PC-3 (cell line): Measurements from ENCODE around the gene RAB23. TPM values are rescaled to one million over a fixed set of nuclear protein-coding genes. Genes with fewer than 3 reads are reported as not detected.

Source experiments
- ATAC-seq: fragments of 200-7000 bp; cut with Tn5 transposase; 2 replicates; pipeline ENCODE4 v1.9.1; 2020; ENCODE audit warnings: mild to moderate bottlenecking, moderate library complexity
- BruUV-seq: library from RNA; stranded (reverse); fragments of 400-500 nt; replicated peaks from 2 replicates; lab custom pipeline; 2021; lab: Mats Ljungman, UMichigan
- CTCF ChIA-PET: fragments of 300-600 bp; sonication (Branson Sonifier 250); formaldehyde crosslinking; loops from one replicate; lab custom pipeline; 2022; ENCODE audit warnings: antibody characterized with exemption; lab: Charles Lee
- POLR2A ChIA-PET: fragments of 300-600 bp; sonication (Branson Sonifier 250); formaldehyde crosslinking; loops from one replicate; lab custom pipeline; 2022; ENCODE audit warnings: antibody characterized with exemption; ENCODE audit not compliant: unreplicated experiment; lab: Charles Lee
- DNase-seq: peaks from one replicate; pipeline ENCODE4 v3.0.0-alpha.2; 2015
- H2AFZ ChIP-seq: fragments of 300-600 bp; sonication (generic); 2 replicates; pipeline ENCODE4 v1.6.0; 2016; ENCODE audit warnings: antibody characterized with exemption, low read length
- H3F3A ChIP-seq: fragments of 300-600 bp; sonication (generic); one replicate; pipeline ENCODE4 v1.6.0; 2017; ENCODE audit warnings: antibody characterized with exemption, low read length, control low read depth, mild to moderate bottlenecking; ENCODE audit not compliant: unreplicated experiment
- H3K27ac ChIP-seq: fragments of 300-600 bp; sonication (generic); 2 replicates; pipeline ENCODE4 v1.5.1; 2016; ENCODE audit warnings: mild to moderate bottlenecking, low read length
- H3K27me3 ChIP-seq: fragments of 300-600 bp; sonication (generic); 2 replicates; pipeline ENCODE4 v1.6.1; 2016; ENCODE audit warnings: low read length, mixed read lengths
- H3K36me3 ChIP-seq: fragments of 300-600 bp; sonication (generic); 2 replicates; pipeline ENCODE4 v1.6.1; 2016; ENCODE audit warnings: low read depth, mixed run types, low read length, mixed read lengths
- H3K4me1 ChIP-seq: fragments of 300-600 bp; sonication (generic); 2 replicates; pipeline ENCODE4 v1.5.1; 2016; ENCODE audit warnings: low read length; ENCODE audit not compliant: insufficient read depth
- H3K4me2 ChIP-seq: fragments of 300-600 bp; sonication (generic); 2 replicates; pipeline ENCODE4 v1.6.0; 2016; ENCODE audit warnings: low read length
- H3K4me3 ChIP-seq: fragments of 300-600 bp; sonication (generic); 2 replicates; pipeline ENCODE4 v1.5.1; 2016; ENCODE audit warnings: mild to moderate bottlenecking, low read length, mixed read lengths
- H3K79me2 ChIP-seq: fragments of 300-600 bp; sonication (generic); 2 replicates; pipeline ENCODE4 v1.6.1; 2017; ENCODE audit warnings: low read length, mixed read lengths
- H3K9ac ChIP-seq: fragments of 300-600 bp; sonication (generic); 2 replicates; pipeline ENCODE4 v1.6.0; 2016; ENCODE audit warnings: mild to moderate bottlenecking, low read length
- H3K9me2 ChIP-seq: fragments of 300-600 bp; sonication (generic); replicated peaks from 2 replicates; pipeline ENCODE4 v1.6.1; 2016; ENCODE audit warnings: mixed run types, low read length, mixed read lengths
- H3K9me3 ChIP-seq: fragments of 300-600 bp; sonication (generic); 2 replicates; pipeline ENCODE4 v1.6.1; 2016; ENCODE audit warnings: low read length, mixed read lengths
- H4K20me1 ChIP-seq: fragments of 300-600 bp; sonication (generic); 2 replicates; pipeline ENCODE4 v1.6.1; 2016; ENCODE audit warnings: low read length, mixed read lengths
- EZH2 ChIP-seq: fragments of 300-600 bp; sonication (generic); IDR thresholded peaks from one replicate; pipeline ENCODE4 v1.6.1; 2017; ENCODE audit warnings: antibody characterized with exemption, mild to moderate bottlenecking, low read length; ENCODE audit not compliant: unreplicated experiment
- EZH2phosphoT487 ChIP-seq: fragments of 300-600 bp; sonication (generic); IDR thresholded peaks from 2 replicates; pipeline ENCODE4 v1.6.1; 2018; ENCODE audit warnings: mild to moderate bottlenecking, antibody characterized with exemption, low read length, borderline replicate concordance
- intact Hi-C: fragments of 100-400 bp; cut with micrococcal nuclease; formaldehyde crosslinking; loops from 2 replicates; pipeline ENCODE4 v1.9.0; 2023
- total RNA-seq: library from RNA; depleted of rRNA; stranded (reverse); fragments of >200 nt; gene quantifications from 2 replicates; pipeline ENCODE4 v1.2.3, GENCODE V29; 2014
- TF ChIP-seq, protein P1 (sequence below): fragments of 300-600 bp; sonication (generic); conservative IDR thresholded peaks from 2 replicates; pipeline ENCODE4 v1.5.1; 2017; ENCODE audit warnings: antibody characterized with exemption, low read depth, mild to moderate bottlenecking, low read length

The RAB23 gene
- total RNA-seq, 1 experiment from 2014 or later = 11.2 TPM

DNA sequence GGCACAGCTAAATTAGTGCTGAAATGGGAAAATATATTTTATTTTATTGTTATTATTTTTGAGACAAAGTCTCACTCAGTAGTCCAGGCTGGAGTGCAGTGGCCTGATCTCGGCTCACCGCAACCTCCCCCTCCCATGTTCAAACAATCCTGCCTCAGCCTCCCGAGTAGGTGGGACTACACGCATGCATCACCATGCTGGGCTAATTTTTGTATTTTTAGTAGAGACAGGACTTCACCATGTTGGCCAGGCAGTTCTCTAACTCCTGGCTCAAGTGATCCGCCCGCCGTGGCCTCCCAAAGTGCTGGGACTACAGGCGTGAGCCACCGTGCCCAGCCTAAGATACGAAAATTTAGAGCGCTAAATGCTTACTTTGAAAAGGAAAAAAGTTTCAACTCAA lies 4.8 kb downstream of the RAB23 start:
- ATAC-seq (no peak), DNase-seq (no peak)
- H3K36me3 ChIP-seq = no peaks in the 10 kb centered on the region
- no peaks in the 10 kb centered on the region for H3K9me3 ChIP-seq
- H3K27me3 ChIP-seq = no peaks in the 10 kb centered on the region
- no peak overlapping the region for H2AFZ ChIP-seq
- H4K20me1 ChIP-seq = no peaks in the 10 kb centered on the region
- TF ChIP-seq EZH2phosphoT487 = no peak
- intact Hi-C loops = no loop called here
- H3K9me2 ChIP-seq = no peaks in the 10 kb centered on the region
- H3K4me3 ChIP-seq = no peak overlapping the region
- H3K4me1 ChIP-seq = no peaks in the 10 kb centered on the region
- H3F3A ChIP-seq = no peaks in the 10 kb centered on the region
- H3K27ac ChIP-seq = no peak overlapping the region
- CTCF ChIA-PET = no interaction called here
- POLR2A ChIA-PET = no interaction called here
- H3K4me2 ChIP-seq = no peak overlapping the region
- BruUV-seq = no TSS peak
- H3K9ac ChIP-seq = no peak overlapping the region
- H3K79me2 ChIP-seq = peaks cover 96% of the 10 kb centered on the region

DNA sequence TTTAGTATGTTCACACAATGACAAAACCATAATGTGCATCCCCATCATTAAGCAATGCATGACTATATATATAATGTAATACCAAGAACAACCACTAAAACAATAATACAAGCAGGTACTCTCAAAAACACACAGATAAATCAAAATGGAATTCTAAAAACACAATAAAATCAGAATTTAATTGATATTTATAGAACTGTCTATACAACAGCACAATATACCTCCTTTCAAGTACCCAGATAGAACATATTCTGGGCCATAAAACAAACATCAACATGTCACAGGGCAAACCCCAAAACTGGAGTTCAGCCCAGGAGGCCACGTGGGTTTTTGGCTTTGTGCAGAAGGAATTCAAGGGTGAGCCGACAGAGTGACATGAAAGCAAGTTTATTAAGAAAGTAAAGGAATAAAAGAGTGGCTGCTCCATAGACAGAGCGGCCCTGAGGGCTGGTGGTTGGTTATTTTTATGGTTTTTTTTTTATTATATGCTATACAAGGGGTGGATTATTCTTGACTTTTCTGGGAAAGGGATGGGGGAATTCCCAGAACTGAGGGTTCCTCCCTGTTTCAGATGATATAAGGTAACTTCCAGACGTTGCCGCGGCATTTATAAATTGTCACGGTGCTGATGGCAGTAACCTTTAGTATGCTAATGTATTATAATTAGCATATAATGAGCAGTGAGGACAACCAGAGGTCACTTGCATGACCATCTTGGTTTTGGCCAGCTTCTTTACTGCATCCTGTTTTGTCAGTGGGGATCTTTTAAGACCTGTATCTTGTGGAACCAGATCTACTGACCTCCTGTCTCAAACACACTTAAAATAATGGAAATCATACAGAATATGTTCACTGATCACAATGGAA lies 5.6 kb downstream of the RAB23 start:
- no peaks in the 10 kb centered on the region for H3K36me3 ChIP-seq
- no peaks in the 10 kb centered on the region for H3K9me3 ChIP-seq
- H3K27ac ChIP-seq = no peak overlapping the region
- H3K4me2 ChIP-seq = no peak overlapping the region
- TF ChIP-seq EZH2phosphoT487 = no peak
- TF ChIP-seq, protein P1, sequence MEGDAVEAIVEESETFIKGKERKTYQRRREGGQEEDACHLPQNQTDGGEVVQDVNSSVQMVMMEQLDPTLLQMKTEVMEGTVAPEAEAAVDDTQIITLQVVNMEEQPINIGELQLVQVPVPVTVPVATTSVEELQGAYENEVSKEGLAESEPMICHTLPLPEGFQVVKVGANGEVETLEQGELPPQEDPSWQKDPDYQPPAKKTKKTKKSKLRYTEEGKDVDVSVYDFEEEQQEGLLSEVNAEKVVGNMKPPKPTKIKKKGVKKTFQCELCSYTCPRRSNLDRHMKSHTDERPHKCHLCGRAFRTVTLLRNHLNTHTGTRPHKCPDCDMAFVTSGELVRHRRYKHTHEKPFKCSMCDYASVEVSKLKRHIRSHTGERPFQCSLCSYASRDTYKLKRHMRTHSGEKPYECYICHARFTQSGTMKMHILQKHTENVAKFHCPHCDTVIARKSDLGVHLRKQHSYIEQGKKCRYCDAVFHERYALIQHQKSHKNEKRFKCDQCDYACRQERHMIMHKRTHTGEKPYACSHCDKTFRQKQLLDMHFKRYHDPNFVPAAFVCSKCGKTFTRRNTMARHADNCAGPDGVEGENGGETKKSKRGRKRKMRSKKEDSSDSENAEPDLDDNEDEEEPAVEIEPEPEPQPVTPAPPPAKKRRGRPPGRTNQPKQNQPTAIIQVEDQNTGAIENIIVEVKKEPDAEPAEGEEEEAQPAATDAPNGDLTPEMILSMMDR = peak; percentile 19; the same call in 1 of the 2 replicates
- no peak overlapping the region for H3K9ac ChIP-seq
- ChIA-PET POLR2A (no interaction called here), CTCF (no interaction called here)
- no peaks in the 10 kb centered on the region for H3F3A ChIP-seq
- intact Hi-C loops = no loop called here
- no peak for ATAC-seq
- no peak overlapping the region for H3K4me3 ChIP-seq
- no peaks in the 10 kb centered on the region for H3K27me3 ChIP-seq
- H2AFZ ChIP-seq = no peak overlapping the region
- BruUV-seq = no TSS peak
- H3K9me2 ChIP-seq = no peaks in the 10 kb centered on the region
- no peaks in the 10 kb centered on the region for H3K4me1 ChIP-seq
- H3K79me2 ChIP-seq = peaks cover 99% of the 10 kb centered on the region
- DNase-seq = peak; percentile 9
- H4K20me1 ChIP-seq = no peaks in the 10 kb centered on the region

DNA sequence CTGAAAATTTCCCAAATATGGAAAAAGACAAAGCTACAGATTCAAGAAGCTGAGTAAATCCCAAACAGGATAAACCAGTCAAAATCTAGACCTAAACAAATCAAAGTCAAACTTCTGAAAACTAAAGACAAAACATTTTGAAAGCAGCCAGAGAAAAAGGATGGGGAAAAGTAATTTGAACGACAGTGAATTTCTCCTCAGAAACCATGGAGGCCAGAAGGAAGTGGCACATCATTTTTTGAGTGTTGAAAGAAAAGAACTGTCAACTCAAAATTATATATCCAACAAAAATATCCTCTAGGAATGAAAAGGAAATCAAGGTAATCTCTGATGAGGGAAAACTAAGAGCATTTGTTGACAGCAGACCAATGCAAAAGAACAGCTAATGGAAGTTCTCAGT lies 6.8 kb downstream of the RAB23 start:
- Histone ChIP-seq H3K4me1 (no peaks in the 10 kb centered on the region), H2AFZ (no peak overlapping the region), H3K9me2 (no peaks in the 10 kb centered on the region), H3K4me3 (no peak overlapping the region), H3K27me3 (no peaks in the 10 kb centered on the region), H3F3A (no peaks in the 10 kb centered on the region), H3K36me3 (no peaks in the 10 kb centered on the region), H3K79me2 (peaks cover 86% of the 10 kb centered on the region), H3K9me3 (no peaks in the 10 kb centered on the region), H3K27ac (no peak overlapping the region), H4K20me1 (no peaks in the 10 kb centered on the region), H3K4me2 (no peak overlapping the region), H3K9ac (no peak overlapping the region)
- TF ChIP-seq, protein P1 = no peak
- TF ChIP-seq EZH2phosphoT487 (no peak), EZH2 (no peak)
- BruUV-seq = no TSS peak
- DNase-seq (no peak), ATAC-seq (no peak)
- intact Hi-C loops = no loop called here
- ChIA-PET POLR2A (no interaction called here), CTCF (no interaction called here)
